Lower leg skin (tissue), 3 donors: ENCODE data around the gene YY1.

Experiments
- POLR2A ChIP-seq, 2 donors: fragments of 450-650 bp; IDR thresholded peaks; one replicate each; pipeline ENCODE4 v1.6.1; 2016 to 2017; ENCODE audit warnings: antibody characterized with exemption in 2 of 2, mild to moderate bottlenecking in 1 of 2, moderate library complexity in 1 of 2
- TF ChIP-seq, protein P1 (sequence below), 3 donors: fragments of 450-650 bp; IDR thresholded peaks; one replicate each; pipeline ENCODE4 v1.5.1; 2016; ENCODE audit warnings: antibody characterized with exemption in 3 of 3, mild to moderate bottlenecking in 3 of 3, moderate library complexity in 2 of 3

DNA sequence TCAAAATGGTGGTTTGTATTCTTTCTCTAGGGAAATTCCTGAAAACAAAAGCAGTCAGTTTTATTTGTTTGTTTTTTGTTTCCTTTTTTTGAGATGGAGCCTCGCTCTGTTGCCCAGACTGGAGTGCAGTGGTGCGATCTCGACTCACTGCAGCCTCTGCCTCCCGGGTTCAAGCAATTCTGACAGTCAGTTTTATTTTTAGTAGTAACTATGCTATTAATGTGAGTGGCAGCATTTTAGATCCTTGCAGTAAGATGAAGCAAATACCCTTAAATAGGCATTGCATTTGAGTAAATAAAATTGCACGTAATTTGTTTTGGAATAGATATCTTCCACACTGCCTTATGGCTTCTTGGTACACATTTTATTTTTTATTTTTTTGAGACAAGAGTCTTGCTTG, 23.6 kb downstream of the YY1 start:
- TF ChIP-seq, protein P1, sequence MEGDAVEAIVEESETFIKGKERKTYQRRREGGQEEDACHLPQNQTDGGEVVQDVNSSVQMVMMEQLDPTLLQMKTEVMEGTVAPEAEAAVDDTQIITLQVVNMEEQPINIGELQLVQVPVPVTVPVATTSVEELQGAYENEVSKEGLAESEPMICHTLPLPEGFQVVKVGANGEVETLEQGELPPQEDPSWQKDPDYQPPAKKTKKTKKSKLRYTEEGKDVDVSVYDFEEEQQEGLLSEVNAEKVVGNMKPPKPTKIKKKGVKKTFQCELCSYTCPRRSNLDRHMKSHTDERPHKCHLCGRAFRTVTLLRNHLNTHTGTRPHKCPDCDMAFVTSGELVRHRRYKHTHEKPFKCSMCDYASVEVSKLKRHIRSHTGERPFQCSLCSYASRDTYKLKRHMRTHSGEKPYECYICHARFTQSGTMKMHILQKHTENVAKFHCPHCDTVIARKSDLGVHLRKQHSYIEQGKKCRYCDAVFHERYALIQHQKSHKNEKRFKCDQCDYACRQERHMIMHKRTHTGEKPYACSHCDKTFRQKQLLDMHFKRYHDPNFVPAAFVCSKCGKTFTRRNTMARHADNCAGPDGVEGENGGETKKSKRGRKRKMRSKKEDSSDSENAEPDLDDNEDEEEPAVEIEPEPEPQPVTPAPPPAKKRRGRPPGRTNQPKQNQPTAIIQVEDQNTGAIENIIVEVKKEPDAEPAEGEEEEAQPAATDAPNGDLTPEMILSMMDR (IDR thresholded peaks at IDR 0.05), result no peak
- TF ChIP-seq POLR2A (IDR thresholded peaks at IDR 0.05), result no peak
